GM21619 (cell line): ENCODE results near the gene RMDN3.
A peak's percentile ranks its signal among the peaks of the same experiment; 100 is the strongest.

ENCODE experiments used
- ATAC-seq: cut with Tn5 transposase; IDR thresholded peaks from one replicate; pipeline ENCODE4 v1.9.1; 2021; ENCODE audit not compliant: unreplicated experiment

The RMDN3 gene

GRCh38 chr15:40695469-40695890, 59.6 kb downstream of the RMDN3 start:
- ATAC-seq, result peak; percentile 30

- peak; percentile 78 for ATAC-seq
Observed at GRCh38 chr15:40694688-40695468, 60.2 kb downstream of the RMDN3 start, which contains the start of gene RAD51. Gene RAD51 (plus strand): TSS chr15:40695174. CDS start chr15:40698759, 3,585 bp downstream.

DNA sequence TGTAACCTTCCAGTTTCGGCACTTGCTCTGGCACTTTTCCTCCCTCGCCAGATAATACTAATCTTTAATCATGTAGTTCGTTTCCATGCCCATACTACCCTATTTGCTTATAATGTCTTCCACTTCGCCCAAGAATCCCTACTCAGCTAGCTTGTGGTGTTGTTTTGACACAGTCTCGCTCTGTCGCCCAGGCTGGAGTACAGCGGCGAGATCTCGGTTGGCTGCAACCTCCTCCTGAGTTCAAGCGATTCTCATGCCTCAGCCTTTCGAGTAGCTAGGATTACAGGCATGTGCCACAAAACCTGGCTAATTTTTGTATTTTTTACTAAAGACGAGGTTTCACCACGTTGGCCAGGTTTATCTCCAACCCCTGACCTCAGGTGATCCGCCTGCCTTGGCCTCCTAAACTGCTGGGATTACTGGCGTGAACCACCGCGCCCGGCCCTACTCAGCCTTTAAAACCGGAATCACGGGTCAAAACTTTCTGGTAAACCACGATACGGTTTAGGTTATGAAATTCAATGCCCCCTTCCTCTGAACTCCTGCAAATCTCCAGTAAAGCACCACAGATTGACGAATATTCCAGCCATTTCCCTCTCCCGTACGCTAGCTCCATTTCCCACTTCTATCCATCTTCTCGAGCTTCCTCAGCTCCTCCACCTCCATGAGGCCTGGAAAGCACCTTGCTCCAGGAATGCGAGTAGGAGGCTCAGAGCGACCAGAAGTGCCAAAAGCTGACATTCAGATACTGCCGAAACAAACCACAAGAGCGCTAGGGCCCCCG, 61.0 kb downstream of the RMDN3 start:
- peak; percentile 3 for ATAC-seq

DNA sequence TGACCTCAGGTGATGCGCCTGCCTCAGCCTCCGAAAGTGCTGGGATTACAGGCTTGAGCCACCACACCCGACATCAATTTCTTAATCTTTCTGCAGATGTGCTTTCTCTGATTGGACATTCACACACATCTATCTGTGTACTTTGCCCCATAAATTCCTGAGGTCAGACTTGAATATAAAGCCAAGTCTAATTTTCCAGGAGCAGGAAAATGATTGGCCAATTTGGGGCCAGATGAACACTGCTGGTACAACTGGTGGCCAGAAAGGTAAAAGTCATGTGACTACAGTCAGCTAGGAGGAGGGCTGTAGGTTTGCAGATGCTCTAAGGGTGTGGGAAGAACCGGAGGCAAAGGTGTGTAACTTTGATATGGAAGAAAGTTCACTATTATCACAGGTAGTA, 63.3 kb downstream of the RMDN3 start:
- no peak for ATAC-seq

DNA sequence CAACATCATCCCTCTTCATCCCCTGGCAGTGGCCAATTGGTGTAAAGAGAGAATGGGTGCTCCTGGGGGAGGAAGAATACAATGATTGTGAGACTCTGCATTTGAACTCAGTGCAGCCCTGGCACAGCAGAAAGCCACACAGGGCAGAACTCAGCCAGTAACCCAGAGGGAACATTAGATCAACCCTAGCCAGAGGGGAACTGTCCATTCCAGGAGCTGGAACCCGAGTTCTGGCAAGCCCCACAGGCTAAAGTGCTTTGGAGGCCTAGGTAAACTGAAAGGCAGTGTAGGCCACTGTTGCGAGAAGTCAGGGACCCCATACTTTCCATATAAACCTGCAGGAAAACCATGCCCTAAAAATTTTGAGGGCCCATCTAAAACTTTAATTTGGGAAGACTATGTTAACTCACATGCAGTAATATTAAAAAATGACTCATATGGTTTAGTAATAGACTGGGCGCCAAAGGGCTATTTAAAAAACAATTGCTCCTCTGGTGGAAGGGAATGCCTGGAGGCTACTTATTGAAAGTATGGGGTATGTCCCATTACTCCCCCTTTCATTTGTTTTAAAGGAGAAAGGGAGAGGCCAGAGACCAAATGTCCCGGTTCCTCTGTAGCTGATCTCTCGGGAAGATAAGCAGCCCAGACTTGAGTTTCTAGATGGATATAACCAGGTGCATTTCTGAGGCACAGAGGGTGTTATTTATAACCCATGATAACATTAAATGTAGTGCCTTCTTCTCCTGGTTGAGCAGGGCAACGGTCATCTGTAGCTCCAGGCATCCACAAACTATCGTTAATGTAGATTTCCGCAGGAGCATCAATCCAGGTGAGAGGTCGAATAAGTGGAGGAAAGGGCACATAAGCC, 65.9 kb downstream of the RMDN3 start:
- no peak for ATAC-seq
